ENCODE data around the gene SEMA4A. TPM values are rescaled to one million over a fixed set of nuclear protein-coding genes. Genes with fewer than 3 reads are reported as not detected.

Gene SEMA4A
- total and polyA plus RNA-seq, 9 of the 15 experiments (the other 6 are each of a cell fraction or from before 2014, with no cell fraction given), result 0.04 to 1.7 (median 0.45) TPM

DNA sequence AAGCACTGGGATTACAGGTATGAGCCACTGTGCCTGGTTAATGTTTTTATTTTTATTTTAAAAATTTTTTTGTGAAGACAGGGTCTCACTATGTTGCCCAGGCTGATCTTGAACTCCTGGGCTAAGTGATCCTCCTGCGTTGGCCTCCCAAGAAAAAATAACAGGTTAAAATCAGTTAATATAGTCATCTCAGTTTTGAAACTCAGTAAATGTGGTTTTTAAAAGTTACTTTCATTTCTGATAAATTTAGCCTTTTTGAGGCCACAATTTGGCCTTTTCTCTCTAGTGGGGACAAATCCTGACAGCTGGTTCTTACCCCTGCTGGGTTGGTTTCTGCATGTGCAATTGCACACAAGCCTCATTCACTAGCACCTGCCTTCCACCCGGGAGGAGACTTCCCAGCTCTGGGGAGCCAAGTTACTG lies 72.7 kb downstream of the SEMA4A start:
- no peak for DNase-seq (ENCODE audit: extremely low read depth in 1 of 4, low spot score in 3 of 4)
- peaks cover 43% of the 10 kb centered on the region; the same call in 2 of the 3 replicates for H3K36me3 ChIP-seq (ENCODE audit: control insufficient read depth, insufficient read depth, low read length)
- no peak overlapping the region for H3K4me3 ChIP-seq
- CTCF ChIA-PET (ENCODE audit: low intra/inter-chr PET ratio), result interaction anchor here (1.2 to 3.6 kb wide), 6 partner anchors 80 to 135 kb away, joined by 4 to 44 read pairs (median 10); no protein-coding TSS in a partner anchor
- H3K79me2 ChIP-seq (ENCODE audit: control insufficient read depth, insufficient read depth, low read length), result no peaks in the 10 kb centered on the region
- in situ Hi-C loops (cut with MboI) (no loop called here), intact Hi-C loops (cut with micrococcal nuclease) (loop anchor here (2.0 to 5.0 kb wide), 2 partner anchors 79 to 129 kb away; no protein-coding TSS in a partner anchor)
- H3K4me1 ChIP-seq (replicated peaks in 1 of 2; ENCODE audit: control insufficient read depth in 2 of 2, insufficient read depth in 2 of 2, low read length in 2 of 2), result peaks cover 3 to 7% of the 10 kb centered on the region in 2 experiments; a peak in 3 of 5 replicates
- WGBS (ENCODE audit: insufficient coverage, low coverage, missing lambda C conversion rate), result 49% methylated on average over 2 of the region's 2 CpGs
- no peak overlapping the region for H3K9ac ChIP-seq (ENCODE audit: insufficient read depth in 1 of 2, low read depth in 2 of 2, low read length in 2 of 2)
- POLR2A ChIA-PET, result interaction anchor here (1.1 to 1.7 kb wide), 3 partner anchors 10 to 103 kb away, joined by 3 to 4 read pairs (median 3); no protein-coding TSS in a partner anchor
- no TSS peak for BruUV-seq (replicated peaks)
- H3K9me1 ChIP-seq (ENCODE audit: control insufficient read depth, insufficient read depth, low read length), result no peaks in the 10 kb centered on the region
- no peak for ATAC-seq
- no peaks in the 10 kb centered on the region for H4K20me1 ChIP-seq (replicated peaks; ENCODE audit: control insufficient read depth, insufficient read depth, low read length)
- no peaks in the 10 kb centered on the region for H3K9me3 ChIP-seq (replicated peaks; ENCODE audit: control insufficient read depth, insufficient read depth, low read depth, low read length)
- no peak overlapping the region for H3K27ac ChIP-seq (ENCODE audit: extremely low read depth, low read depth, low read length)
- no peaks in the 10 kb centered on the region for H3K27me3 ChIP-seq (ENCODE audit: control insufficient read depth in 2 of 2, insufficient read depth in 2 of 2, low read length in 2 of 2)
- H3K4me2 ChIP-seq (ENCODE audit: insufficient read depth, low read length), result no peak overlapping the region
- TF ChIP-seq KLF10 (CRISPR knock-in tag; IDR thresholded peaks at IDR 0.05), result no peak
- peak; percentile 10 for TF ChIP-seq RBM25 (IDR thresholded peaks at IDR 0.05; ENCODE audit: low read depth, low read length, severe bottlenecking)
- TF ChIP-seq, protein P1, sequence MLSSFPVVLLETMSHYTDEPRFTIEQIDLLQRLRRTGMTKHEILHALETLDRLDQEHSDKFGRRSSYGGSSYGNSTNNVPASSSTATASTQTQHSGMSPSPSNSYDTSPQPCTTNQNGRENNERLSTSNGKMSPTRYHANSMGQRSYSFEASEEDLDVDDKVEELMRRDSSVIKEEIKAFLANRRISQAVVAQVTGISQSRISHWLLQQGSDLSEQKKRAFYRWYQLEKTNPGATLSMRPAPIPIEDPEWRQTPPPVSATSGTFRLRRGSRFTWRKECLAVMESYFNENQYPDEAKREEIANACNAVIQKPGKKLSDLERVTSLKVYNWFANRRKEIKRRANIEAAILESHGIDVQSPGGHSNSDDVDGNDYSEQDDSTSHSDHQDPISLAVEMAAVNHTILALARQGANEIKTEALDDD (IDR thresholded peaks at IDR 0.05), result no peak
- no peak for FAIRE-seq
- H2AFZ ChIP-seq (ENCODE audit: low read depth, low read length), result no peak overlapping the region

DNA sequence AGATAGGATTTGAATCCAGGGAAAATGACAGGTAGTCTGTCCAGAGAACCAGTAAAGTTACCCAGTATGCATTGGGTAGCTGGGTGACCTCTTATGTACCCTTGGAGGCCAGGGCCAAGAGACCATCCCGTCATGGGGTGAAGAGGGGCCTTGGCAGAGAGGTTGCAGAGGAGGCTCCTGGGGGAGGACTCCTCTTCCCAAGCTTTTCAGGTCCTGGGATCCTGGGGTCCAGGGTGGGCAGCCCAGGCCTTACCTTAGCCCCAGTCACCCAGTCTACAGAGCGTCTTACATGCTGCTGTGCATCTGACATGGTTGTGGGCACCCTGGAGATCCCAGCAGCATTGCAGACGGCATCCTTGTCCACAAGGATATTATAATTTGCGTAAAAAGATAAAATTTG lies 73.4 kb downstream of the SEMA4A start:
- Histone ChIP-seq H3K9me1 (ENCODE audit: control insufficient read depth, insufficient read depth, low read length) (no peaks in the 10 kb centered on the region), H3K4me1 (replicated peaks in 1 of 2; ENCODE audit: control insufficient read depth in 2 of 2, insufficient read depth in 2 of 2, low read length in 2 of 2) (peaks cover 3 to 7% of the 10 kb centered on the region in 2 experiments; a peak in 3 of 5 replicates), H3K79me2 (ENCODE audit: control insufficient read depth, insufficient read depth, low read length) (no peaks in the 10 kb centered on the region), H3K4me2 (ENCODE audit: insufficient read depth, low read length) (no peak overlapping the region), H3K9me3 (replicated peaks; ENCODE audit: control insufficient read depth, insufficient read depth, low read depth, low read length) (no peaks in the 10 kb centered on the region), H3K27me3 (ENCODE audit: control insufficient read depth in 2 of 2, insufficient read depth in 2 of 2, low read length in 2 of 2) (no peaks in the 10 kb centered on the region), H3K27ac (ENCODE audit: extremely low read depth, low read depth, low read length) (no peak overlapping the region), H3K36me3 (ENCODE audit: control insufficient read depth, insufficient read depth, low read length) (peaks cover 36% of the 10 kb centered on the region; the same call in 2 of the 3 replicates), H3K4me3 (no peak overlapping the region), H2AFZ (ENCODE audit: low read depth, low read length) (no peak overlapping the region), H3K9ac (ENCODE audit: insufficient read depth in 1 of 2, low read depth in 2 of 2, low read length in 2 of 2) (no peak overlapping the region), H4K20me1 (replicated peaks; ENCODE audit: control insufficient read depth, insufficient read depth, low read length) (no peaks in the 10 kb centered on the region)
- FAIRE-seq (no peak), ATAC-seq (no peak), DNase-seq (ENCODE audit: extremely low read depth in 1 of 4, low spot score in 3 of 4) (no peak)
- intact Hi-C loops (cut with micrococcal nuclease), result loop anchor here (2.0 to 5.0 kb wide), 2 partner anchors 80 to 129 kb away; no protein-coding TSS in a partner anchor
- 98% methylated on average over 3 of the region's 4 CpGs for WGBS (ENCODE audit: insufficient coverage, low coverage, missing lambda C conversion rate)
- ChIA-PET CTCF (ENCODE audit: low intra/inter-chr PET ratio) (interaction anchor here (2.4 to 3.6 kb wide), 2 partner anchors 81 to 86 kb away, joined by 13 to 44 read pairs; no protein-coding TSS in a partner anchor), POLR2A (interaction anchor here (1.1 kb wide), 1 partner anchor 10 kb away, joined by 3 read pairs; no protein-coding TSS in a partner anchor)
- no TSS peak for BruUV-seq (replicated peaks)
- in situ Hi-C loops (cut with MboI), result no loop called here
- TF ChIP-seq, protein P2, sequence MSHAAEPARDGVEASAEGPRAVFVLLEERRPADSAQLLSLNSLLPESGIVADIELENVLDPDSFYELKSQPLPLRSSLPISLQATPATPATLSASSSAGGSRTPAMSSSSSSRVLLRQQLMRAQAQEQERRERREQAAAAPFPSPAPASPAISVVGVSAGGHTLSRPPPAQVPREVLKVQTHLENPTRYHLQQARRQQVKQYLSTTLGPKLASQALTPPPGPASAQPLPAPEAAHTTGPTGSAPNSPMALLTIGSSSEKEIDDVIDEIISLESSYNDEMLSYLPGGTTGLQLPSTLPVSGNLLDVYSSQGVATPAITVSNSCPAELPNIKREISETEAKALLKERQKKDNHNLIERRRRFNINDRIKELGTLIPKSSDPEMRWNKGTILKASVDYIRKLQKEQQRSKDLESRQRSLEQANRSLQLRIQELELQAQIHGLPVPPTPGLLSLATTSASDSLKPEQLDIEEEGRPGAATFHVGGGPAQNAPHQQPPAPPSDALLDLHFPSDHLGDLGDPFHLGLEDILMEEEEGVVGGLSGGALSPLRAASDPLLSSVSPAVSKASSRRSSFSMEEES (CRISPR knock-in tag; IDR thresholded peaks at IDR 0.05), result no peak
- TF ChIP-seq RUNX1 (IDR thresholded peaks at IDR 0.05; ENCODE audit: low read depth) (no peak), SPI1 (IDR thresholded peaks at IDR 0.05; ENCODE audit: borderline replicate concordance, low read depth, low read length) (no peak), YY1 (IDR thresholded peaks at IDR 0.05; ENCODE audit: borderline replicate concordance in 1 of 3, control insufficient read depth in 1 of 3, extremely low read depth in 1 of 3, insufficient read depth in 3 of 3, insufficient read length in 1 of 3, insufficient replicate concordance in 2 of 3, low read depth in 1 of 3, low read length in 2 of 3) (no peak), NEUROD1 (IDR thresholded peaks at IDR 0.05; ENCODE audit: borderline replicate concordance, low read depth, low read length, partially characterized antibody) (no peak), TBL1XR1 (IDR thresholded peaks at IDR 0.05; ENCODE audit: low read length in 2 of 2) (no peak)
